ENCODE data around the gene COG2. TPM values are rescaled to one million over a fixed set of nuclear protein-coding genes. Genes with fewer than 3 reads are reported as not detected.

COG2 gene
- total and polyA plus RNA-seq, 2 of the 13 experiments (the other 11 are each of a cell fraction or from before 2014, with no cell fraction given) = 16.8 to 36.3 TPM

GRCh38 chr1:230709619-230710542 is 67.6 kb downstream of the COG2 start (continued):
- TF ChIP-seq AGO1 (IDR thresholded peaks at IDR 0.05; ENCODE audit: low read depth, low read length, poor library complexity, severe bottlenecking) = no peak
- TF ChIP-seq SMAD9 (CRISPR knock-in tag; IDR thresholded peaks at IDR 0.05) = no peak
- TF ChIP-seq PCBP2 (optimal IDR thresholded peaks at IDR 0.05; ENCODE audit: low read depth, low read length, poor library complexity, severe bottlenecking) = no peak
- TF ChIP-seq, protein P1, sequence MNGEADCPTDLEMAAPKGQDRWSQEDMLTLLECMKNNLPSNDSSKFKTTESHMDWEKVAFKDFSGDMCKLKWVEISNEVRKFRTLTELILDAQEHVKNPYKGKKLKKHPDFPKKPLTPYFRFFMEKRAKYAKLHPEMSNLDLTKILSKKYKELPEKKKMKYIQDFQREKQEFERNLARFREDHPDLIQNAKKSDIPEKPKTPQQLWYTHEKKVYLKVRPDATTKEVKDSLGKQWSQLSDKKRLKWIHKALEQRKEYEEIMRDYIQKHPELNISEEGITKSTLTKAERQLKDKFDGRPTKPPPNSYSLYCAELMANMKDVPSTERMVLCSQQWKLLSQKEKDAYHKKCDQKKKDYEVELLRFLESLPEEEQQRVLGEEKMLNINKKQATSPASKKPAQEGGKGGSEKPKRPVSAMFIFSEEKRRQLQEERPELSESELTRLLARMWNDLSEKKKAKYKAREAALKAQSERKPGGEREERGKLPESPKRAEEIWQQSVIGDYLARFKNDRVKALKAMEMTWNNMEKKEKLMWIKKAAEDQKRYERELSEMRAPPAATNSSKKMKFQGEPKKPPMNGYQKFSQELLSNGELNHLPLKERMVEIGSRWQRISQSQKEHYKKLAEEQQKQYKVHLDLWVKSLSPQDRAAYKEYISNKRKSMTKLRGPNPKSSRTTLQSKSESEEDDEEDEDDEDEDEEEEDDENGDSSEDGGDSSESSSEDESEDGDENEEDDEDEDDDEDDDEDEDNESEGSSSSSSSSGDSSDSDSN (CRISPR knock-in tag; IDR thresholded peaks at IDR 0.05) = peak; percentile 61; the same call in 1 of the 2 replicates
- no peak for TF ChIP-seq MBNL3 (CRISPR knock-in tag; conservative IDR thresholded peaks at IDR 0.05)
- no peak for TF ChIP-seq FOXO4 (CRISPR knock-in tag; conservative IDR thresholded peaks at IDR 0.05)
- no peak for TF ChIP-seq ZNF563 (CRISPR knock-in tag; IDR thresholded peaks at IDR 0.05)
- TF ChIP-seq ZNF549 (CRISPR knock-in tag; IDR thresholded peaks at IDR 0.05) = no peak
- TF ChIP-seq, protein P2, sequence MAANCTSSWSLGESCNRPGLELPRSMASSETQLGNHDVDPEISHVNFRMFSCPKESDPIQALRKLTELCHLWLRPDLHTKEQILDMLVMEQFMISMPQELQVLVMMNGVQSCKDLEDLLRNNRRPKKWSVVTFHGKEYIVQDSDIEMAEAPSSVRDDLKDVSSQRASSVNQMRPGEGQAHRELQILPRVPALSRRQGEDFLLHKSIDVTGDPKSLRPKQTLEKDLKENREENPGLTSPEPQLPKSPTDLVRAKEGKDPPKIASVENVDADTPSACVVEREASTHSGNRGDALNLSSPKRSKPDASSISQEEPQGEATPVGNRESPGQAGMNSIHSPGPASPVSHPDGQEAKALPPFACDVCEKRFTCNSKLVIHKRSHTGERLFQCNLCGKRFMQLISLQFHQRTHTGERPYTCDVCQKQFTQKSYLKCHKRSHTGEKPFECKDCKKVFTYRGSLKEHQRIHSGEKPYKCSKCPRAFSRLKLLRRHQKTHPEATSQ (CRISPR knock-in tag; IDR thresholded peaks at IDR 0.05; ENCODE audit: borderline replicate concordance) = no peak; the same call in 1 of the 2 replicates
- no peak for TF ChIP-seq ZNF264 (CRISPR knock-in tag; IDR thresholded peaks at IDR 0.05)
- TF ChIP-seq SRSF4 (IDR thresholded peaks at IDR 0.05; ENCODE audit: low read depth, low read length, poor library complexity, severe bottlenecking) = no peak
- TF ChIP-seq SIX4 (CRISPR knock-in tag; IDR thresholded peaks at IDR 0.05) = no peak
- no peak for TF ChIP-seq ZNF784 (CRISPR knock-in tag; IDR thresholded peaks at IDR 0.05; ENCODE audit: borderline replicate concordance)
- TF ChIP-seq FOXP4 (CRISPR knock-in tag; IDR thresholded peaks at IDR 0.05) = 0 out of 2 replicates have a peak, but pooled peaks have one; percentile 35
- TF ChIP-seq ZNF780A (CRISPR knock-in tag; IDR thresholded peaks at IDR 0.05) = no peak
- TF ChIP-seq ZNF30 (CRISPR knock-in tag; IDR thresholded peaks at IDR 0.05) = no peak
- TF ChIP-seq ATF1 (CRISPR knock-in tag; IDR thresholded peaks at IDR 0.05) = no peak
- TF ChIP-seq, protein P3, sequence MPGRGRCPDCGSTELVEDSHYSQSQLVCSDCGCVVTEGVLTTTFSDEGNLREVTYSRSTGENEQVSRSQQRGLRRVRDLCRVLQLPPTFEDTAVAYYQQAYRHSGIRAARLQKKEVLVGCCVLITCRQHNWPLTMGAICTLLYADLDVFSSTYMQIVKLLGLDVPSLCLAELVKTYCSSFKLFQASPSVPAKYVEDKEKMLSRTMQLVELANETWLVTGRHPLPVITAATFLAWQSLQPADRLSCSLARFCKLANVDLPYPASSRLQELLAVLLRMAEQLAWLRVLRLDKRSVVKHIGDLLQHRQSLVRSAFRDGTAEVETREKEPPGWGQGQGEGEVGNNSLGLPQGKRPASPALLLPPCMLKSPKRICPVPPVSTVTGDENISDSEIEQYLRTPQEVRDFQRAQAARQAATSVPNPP (CRISPR knock-in tag; IDR thresholded peaks at IDR 0.05) = no peak
- no peak for TF ChIP-seq HOXA9 (CRISPR knock-in tag; IDR thresholded peaks at IDR 0.05; ENCODE audit: borderline replicate concordance)
